Activated T-cell treated with anti-CD3 and anti-CD28 coated beads, Interleukin-2, amount 50 U/mL, for 1 hour (primary cell): ENCODE data around the gene FOXI1.

Experiments
- DNase-seq: peaks from one replicate; pipeline ENCODE4 v3.0.0-alpha.2; 2020

Gene FOXI1

DNA sequence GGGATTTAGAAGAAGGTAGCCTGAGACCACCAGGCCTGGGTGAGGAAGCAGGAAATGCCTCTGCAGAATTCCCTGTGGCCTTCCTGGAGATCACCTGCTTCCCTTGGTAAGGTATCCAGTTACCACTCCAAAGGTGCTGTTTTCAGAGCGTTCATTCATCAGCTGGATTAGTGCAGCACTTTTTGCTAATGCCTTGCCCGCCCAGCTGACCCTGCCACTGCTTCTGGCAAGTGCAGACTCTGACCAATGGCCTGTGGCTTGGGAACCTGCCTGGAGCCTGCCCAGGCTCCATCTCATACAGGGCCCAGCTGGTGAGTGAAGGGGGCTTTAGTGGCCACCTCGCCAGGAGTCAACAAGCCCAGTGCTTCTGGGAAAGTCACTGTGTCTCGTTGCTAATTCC lies 48.6 kb downstream of the FOXI1 start:
- no peak for DNase-seq

DNA sequence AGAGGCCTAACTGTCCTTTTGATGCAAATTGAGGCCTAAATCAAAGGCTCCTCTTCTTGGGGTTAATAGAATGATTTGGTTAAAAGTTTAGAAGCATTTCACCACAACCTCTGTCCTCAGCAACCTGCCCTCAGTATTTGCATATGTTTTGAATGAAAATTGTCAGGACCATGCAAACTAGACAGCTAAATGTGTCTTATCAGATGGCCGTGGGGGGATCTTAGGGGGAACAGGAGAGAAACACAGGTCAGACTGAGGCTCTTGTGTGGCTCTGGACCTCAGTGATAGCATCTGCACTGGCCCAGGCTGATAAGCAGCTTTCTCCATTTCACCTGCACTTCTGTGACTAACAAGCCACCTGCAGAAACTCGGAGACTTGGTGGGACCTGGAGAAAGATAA lies 49.0 kb downstream of the FOXI1 start:
- no peak for DNase-seq

DNA sequence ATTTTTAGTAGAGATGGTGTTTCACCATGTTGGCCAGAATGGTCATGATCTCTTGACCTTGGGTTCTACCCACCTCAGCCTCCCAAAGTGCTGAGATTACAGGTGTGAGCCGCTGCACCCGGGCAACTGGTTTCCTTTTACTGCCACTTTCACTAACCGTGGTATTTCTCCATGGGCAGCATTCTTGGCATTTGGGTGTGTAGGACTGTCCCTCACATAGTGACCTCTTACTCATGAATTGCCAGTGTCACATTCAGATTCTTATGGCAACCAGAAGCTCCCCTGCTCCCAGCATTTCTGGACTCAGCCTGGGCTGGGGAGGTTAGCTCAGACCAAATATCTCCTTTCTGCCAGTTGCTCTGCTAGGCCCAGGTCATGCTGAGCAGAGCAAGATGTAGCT lies 50.1 kb downstream of the FOXI1 start:
- no peak for DNase-seq

- DNase-seq = no peak
These were observed 53.5 kb downstream of the FOXI1 start for GRCh38 chr5:170159101-170159698.
